ENCODE data around the gene PRSS23.
"Not testable (repeated sequence)": the region's sequence is repeated elsewhere in the genome, so short reads cannot be mapped to it uniquely, and the experiment has no call there.

Gene PRSS23

GRCh38 chr11:86800076-86800959, at the start of gene PRSS23:
Gene PRSS23 (plus strand): TSS chr11:86800542. CDS start chr11:86807644, 7,102 bp downstream.
- peak in 19 of 56 donors; percentile 2 to 48 (median 16) for DNase-seq

GRCh38 chr11:86753459-86753858, 46.9 kb upstream of the PRSS23 start:
- no peak for DNase-seq

- DNase-seq, result no peak
Observed at GRCh38 chr11:86755146-86755545, 45.2 kb upstream of the PRSS23 start.

- DNase-seq, result no peak
Observed at GRCh38 chr11:86758171-86758570, 42.2 kb upstream of the PRSS23 start.

GRCh38 chr11:86760577-86760976, 39.8 kb upstream of the PRSS23 start:
- DNase-seq, result no peak

- DNase-seq, result no peak
Observed at GRCh38 chr11:86761978-86762377, 38.4 kb upstream of the PRSS23 start.

- no peak for DNase-seq
Observed at GRCh38 chr11:86765203-86765602, 35.1 kb upstream of the PRSS23 start.

- DNase-seq, result no peak
Observed at GRCh38 chr11:86765878-86766277, 34.5 kb upstream of the PRSS23 start.

- no peak for DNase-seq
Observed at GRCh38 chr11:86769219-86769618, 31.1 kb upstream of the PRSS23 start.

GRCh38 chr11:86770473-86771027, 29.8 kb upstream of the PRSS23 start:
- not testable (repeated sequence) for DNase-seq

GRCh38 chr11:86772999-86773398, 27.3 kb upstream of the PRSS23 start:
- DNase-seq, result no peak

GRCh38 chr11:86773513-86774252, 26.7 kb upstream of the PRSS23 start:
- no peak for DNase-seq

- DNase-seq, result no peak
Observed at GRCh38 chr11:86774417-86774816, 25.9 kb upstream of the PRSS23 start.

GRCh38 chr11:86775361-86775760, 25.0 kb upstream of the PRSS23 start:
- DNase-seq, result no peak

- no peak for DNase-seq
Observed at GRCh38 chr11:86781546-86781945, 18.8 kb upstream of the PRSS23 start.

- no peak for DNase-seq
Observed at GRCh38 chr11:86782742-86783141, 17.6 kb upstream of the PRSS23 start.

- no peak for DNase-seq
Observed at GRCh38 chr11:86783661-86784060, 16.7 kb upstream of the PRSS23 start.

GRCh38 chr11:86784241-86784681, 16.1 kb upstream of the PRSS23 start:
- DNase-seq, result no peak

GRCh38 chr11:86785576-86785975, 14.8 kb upstream of the PRSS23 start:
- DNase-seq, result no peak

- no peak for DNase-seq
Observed at GRCh38 chr11:86787018-86787536, 13.3 kb upstream of the PRSS23 start.

- no peak for DNase-seq
Observed at GRCh38 chr11:86787656-86788055, 12.7 kb upstream of the PRSS23 start.

GRCh38 chr11:86790195-86790725, 10.1 kb upstream of the PRSS23 start:
- no peak for DNase-seq

Measured in amygdala (tissue), 56 donors.